ENCODE data around the gene TNXB. TPM values are rescaled to one million over a fixed set of nuclear protein-coding genes. Genes with fewer than 3 reads are reported as not detected.

TNXB gene
- total RNA-seq, 2 donors from 2014 or later = 7.3 to 20.1 TPM

GRCh38 chr6:32096087-32096393 is 13.1 kb downstream of the TNXB start:
- Histone ChIP-seq H3K4me3 (no peak overlapping the region), H3K27ac (no peak overlapping the region), H3K27me3 (peaks cover 22% of the 10 kb centered on the region), H3K36me3 (no peaks in the 10 kb centered on the region), H3K9me3 (no peaks in the 10 kb centered on the region), H3K4me1 (no peaks in the 10 kb centered on the region), H3K9ac (ENCODE audit: low read depth in 2 of 2, low read length in 2 of 2) (no peak overlapping the region)
- intact Hi-C loops (cut with DNase I) = no loop called here
- TF ChIP-seq CTCF (IDR thresholded peaks at IDR 0.05) = no peak
- no peak for DNase-seq

- Histone ChIP-seq H3K27ac (no peak overlapping the region), H3K4me1 (no peaks in the 10 kb centered on the region), H3K9ac (ENCODE audit: low read depth in 2 of 2, low read length in 2 of 2) (no peak overlapping the region), H3K9me3 (no peaks in the 10 kb centered on the region), H3K4me3 (no peak overlapping the region), H3K27me3 (peaks cover 22% of the 10 kb centered on the region), H3K36me3 (no peaks in the 10 kb centered on the region)
- TF ChIP-seq CTCF (IDR thresholded peaks at IDR 0.05) = no peak
- DNase-seq = no peak
- intact Hi-C loops (cut with DNase I) = no loop called here
These were observed 13.6 kb downstream of the TNXB start for GRCh38 chr6:32095338-32096086.

DNA sequence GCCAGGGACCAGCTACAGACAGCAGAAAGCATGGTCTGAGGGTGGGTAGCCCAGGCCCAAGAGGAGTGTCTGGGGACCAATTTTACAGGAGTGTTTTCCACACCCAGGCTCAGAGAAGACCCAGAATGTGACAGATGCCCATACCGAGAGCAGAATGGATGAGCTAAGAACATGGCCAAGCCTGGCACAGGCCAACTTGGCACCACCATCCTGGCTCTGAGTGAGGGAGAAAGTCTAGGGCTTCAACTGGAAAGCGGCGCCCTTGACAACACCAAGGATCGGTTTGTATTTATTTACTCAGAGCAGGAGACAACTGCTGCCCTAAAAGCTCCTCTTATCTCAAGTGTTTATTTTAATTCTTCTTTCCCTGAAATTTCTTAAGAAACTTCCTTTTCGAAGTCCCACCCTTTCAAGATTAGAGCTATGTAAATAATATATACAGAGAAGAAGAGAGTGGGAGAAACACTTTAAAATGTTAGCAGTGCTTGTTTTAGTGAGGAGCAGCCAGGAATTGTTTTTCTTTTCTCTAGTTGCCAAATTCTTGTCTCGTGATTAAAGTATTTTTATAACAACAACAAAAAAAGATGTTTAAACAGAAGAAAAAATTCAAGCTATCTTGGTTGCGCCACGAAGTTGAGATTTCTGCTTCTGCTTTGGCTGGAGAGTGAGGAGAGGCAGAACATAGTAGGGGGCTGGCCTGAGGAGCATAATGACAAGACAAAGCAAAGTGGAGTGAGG is 16.2 kb downstream of the TNXB start:
- DNase-seq = no peak
- no peak for TF ChIP-seq CTCF (IDR thresholded peaks at IDR 0.05)
- no peaks in the 10 kb centered on the region for H3K9me3 ChIP-seq

GRCh38 chr6:32089082-32089828 is 19.9 kb downstream of the TNXB start:
- Histone ChIP-seq H3K36me3 (no peaks in the 10 kb centered on the region), H3K9ac (ENCODE audit: low read depth in 2 of 2, low read length in 2 of 2) (no peak overlapping the region), H3K27ac (no peak overlapping the region), H3K4me3 (no peak overlapping the region), H3K4me1 (peaks cover 5% of the 10 kb centered on the region), H3K27me3 (no peaks in the 10 kb centered on the region), H3K9me3 (no peaks in the 10 kb centered on the region)
- DNase-seq = no peak
- no peak for TF ChIP-seq CTCF (IDR thresholded peaks at IDR 0.05)
- intact Hi-C loops (cut with DNase I) = no loop called here

More for the DNA sequence above, 16.2 kb downstream of the TNXB start:
- Histone ChIP-seq H3K4me3 (no peak overlapping the region), H3K36me3 (no peaks in the 10 kb centered on the region), H3K4me1 (no peaks in the 10 kb centered on the region), H3K27ac (peak overlapping the region; percentile 12), H3K27me3 (peaks cover 22% of the 10 kb centered on the region), H3K9ac (ENCODE audit: low read depth in 2 of 2, low read length in 2 of 2) (no peak overlapping the region)
- intact Hi-C loops (cut with DNase I) = no loop called here

GRCh38 chr6:32088487-32089049 is 20.6 kb downstream of the TNXB start:
- Histone ChIP-seq H3K9me3 (no peaks in the 10 kb centered on the region), H3K4me3 (no peak overlapping the region), H3K27me3 (no peaks in the 10 kb centered on the region), H3K9ac (ENCODE audit: low read depth in 2 of 2, low read length in 2 of 2) (no peak overlapping the region), H3K4me1 (peaks cover 5% of the 10 kb centered on the region), H3K36me3 (no peaks in the 10 kb centered on the region), H3K27ac (no peak overlapping the region)
- intact Hi-C loops (cut with DNase I) = no loop called here
- no peak for DNase-seq
- TF ChIP-seq CTCF (IDR thresholded peaks at IDR 0.05) = no peak

Data from colonic mucosa (tissue), 4 donors.